Right lobe of liver (tissue), 4 donors: ENCODE data around the gene ZMAT5.

Source experiments
- CTCF ChIP-seq, 4 donors: fragments of 200-600 bp in 3 of 4; fragments of 450-650 bp in 1 of 4; IDR thresholded peaks; one replicate each; pipeline versions ENCODE4 v1.5.1 to v1.8.0; 2016 to 2022; ENCODE audit warnings: antibody characterized with exemption in 4 of 4, mild to moderate bottlenecking in 2 of 4
- POLR2A ChIP-seq: fragments of 450-650 bp; IDR thresholded peaks from one replicate; pipeline ENCODE4 v1.6.1; 2017; ENCODE audit warnings: antibody characterized with exemption, mild to moderate bottlenecking
- donor health status: DM: no; HTN: no; CAD: no.
- donor health status: DM: no; HTN: no; CAD: no.
- donor health status: DM: no; HTN: yes; CAD: no.

- TF ChIP-seq POLR2A (no peak), CTCF (IDR thresholded peaks at IDR 0.05) (no peak)
Observed at GRCh38 chr22:29718949-29719898, 47.6 kb downstream of the ZMAT5 start.
